Smooth muscle cell (in vitro differentiated cells): ENCODE data around the gene SACS. TPM values are rescaled to one million over a fixed set of nuclear protein-coding genes. Genes with fewer than 3 reads are reported as not detected.
A peak's percentile ranks its signal among the peaks of the same experiment; 100 is the strongest.

Source experiments
- DNase-seq: peaks from one replicate; lab custom pipeline; 2025; ENCODE audit not compliant: unreplicated experiment; lab: John Stamatoyannopoulos, UW
- H2AFZ ChIP-seq: fragments of 200-600 bp; sonication (generic); 2 replicates; pipeline ENCODE4 v1.6.0; 2016; ENCODE audit warnings: antibody characterized with exemption, low read depth, mild to moderate bottlenecking
- H3F3A ChIP-seq: fragments of 200-600 bp; sonication (generic); 2 replicates; pipeline ENCODE4 v1.6.0; 2017; ENCODE audit warnings: antibody characterized with exemption, low read depth
- H3K27ac ChIP-seq: fragments of 200-600 bp; sonication (generic); 2 replicates; pipeline ENCODE4 v1.5.1; 2016; ENCODE audit warnings: low read depth, mild to moderate bottlenecking
- H3K27me3 ChIP-seq: fragments of 200-600 bp; sonication (generic); 2 replicates; pipeline ENCODE4 v1.6.1; 2016; ENCODE audit warnings: low read depth, mild to moderate bottlenecking
- H3K36me3 ChIP-seq: fragments of 200-600 bp; sonication (generic); 2 replicates; pipeline ENCODE4 v1.5.1; 2016; ENCODE audit warnings: low read depth
- H3K4me1 ChIP-seq: fragments of 200-600 bp; sonication (generic); 2 replicates; pipeline ENCODE4 v1.5.1; 2016; ENCODE audit warnings: low read depth
- H3K4me2 ChIP-seq: fragments of 200-600 bp; sonication (generic); 2 replicates; pipeline ENCODE4 v1.6.0; 2016; ENCODE audit warnings: mild to moderate bottlenecking
- H3K4me3 ChIP-seq: fragments of 200-600 bp; sonication (generic); 2 replicates; pipeline ENCODE4 v1.5.1; 2016; ENCODE audit warnings: mild to moderate bottlenecking
- H3K79me2 ChIP-seq: fragments of 200-600 bp; sonication (generic); 2 replicates; pipeline ENCODE4 v1.6.0; 2016; ENCODE audit warnings: low read depth, mild to moderate bottlenecking
- H3K9ac ChIP-seq: fragments of 200-600 bp; sonication (generic); 2 replicates; pipeline ENCODE4 v1.6.0; 2016; ENCODE audit warnings: low read depth
- H3K9me3 ChIP-seq: fragments of 200-600 bp; sonication (generic); replicated peaks from 2 replicates; pipeline ENCODE4 v1.5.1; 2016; ENCODE audit warnings: low read depth
- H4K20me1 ChIP-seq: fragments of 200-600 bp; sonication (generic); 2 replicates; pipeline ENCODE4 v1.6.0; 2016; ENCODE audit warnings: low read depth
- CTCF ChIP-seq: fragments of 200-600 bp; sonication (generic); IDR thresholded peaks from 2 replicates; pipeline ENCODE4 v1.5.1; 2017; ENCODE audit warnings: borderline replicate concordance, mild to moderate bottlenecking, antibody characterized with exemption; ENCODE audit not compliant: insufficient read depth, poor library complexity, severe bottlenecking
- WGBS: methylation state at CpG from one replicate; pipeline ENCODE4 v1.1.7; 2016; ENCODE audit warnings: low lambda C conversion rate; 5-methylcytosine and 5-hydroxymethylcytosine counted together
- polyA plus RNA-seq: library from polyadenylated mRNA; unstranded; fragments of >200 nt; fragmentation: Nextera tagmentation; extraction: Ambion mirVana; gene quantifications from 2 replicates; pipeline ENCODE4 v1.2.1, GENCODE V29; 2016
- total RNA-seq: library from RNA; depleted of rRNA; stranded (reverse); fragments of >200 nt; gene quantifications from 2 replicates; pipeline ENCODE4 v1.2.3, GENCODE V29; 2014

Gene SACS
- total and polyA plus RNA-seq, 2 experiments from 2014 or later, result 4.4 to 40.9 TPM

GRCh38 chr13:23354520-23354919 is 79.0 kb downstream of the SACS start:
- Histone ChIP-seq H3K27me3 (no peaks in the 10 kb centered on the region), H3K79me2 (no peaks in the 10 kb centered on the region)

GRCh38 chr13:23352161-23352560 is 81.3 kb downstream of the SACS start:
- no peak overlapping the region for H3K4me3 ChIP-seq
- H2AFZ ChIP-seq, result no peak overlapping the region
- H3K4me2 ChIP-seq, result no peak overlapping the region
- no peaks in the 10 kb centered on the region for H3K79me2 ChIP-seq
- no peaks in the 10 kb centered on the region for H4K20me1 ChIP-seq
- 64% methylated on average over 4 of the region's 4 CpGs for WGBS
- no peak for TF ChIP-seq CTCF
- no peak for DNase-seq
- H3K27ac ChIP-seq, result no peak overlapping the region
- H3K9ac ChIP-seq, result no peak overlapping the region
- no peaks in the 10 kb centered on the region for H3K27me3 ChIP-seq
- no peaks in the 10 kb centered on the region for H3K4me1 ChIP-seq
- H3K9me3 ChIP-seq, result no peaks in the 10 kb centered on the region
- H3K36me3 ChIP-seq, result peaks cover 4% of the 10 kb centered on the region
- no peaks in the 10 kb centered on the region for H3F3A ChIP-seq

More at GRCh38 chr13:23354520-23354919, 79.0 kb downstream of the SACS start:
- no peak for TF ChIP-seq CTCF
- no peak overlapping the region for H3K27ac ChIP-seq
- H3K4me3 ChIP-seq, result no peak overlapping the region
- H3F3A ChIP-seq, result no peaks in the 10 kb centered on the region
- 98% methylated on average over 5 of the region's 5 CpGs for WGBS
- no peak for DNase-seq
- no peak overlapping the region for H2AFZ ChIP-seq
- no peaks in the 10 kb centered on the region for H3K9me3 ChIP-seq
- no peak overlapping the region for H3K9ac ChIP-seq
- no peaks in the 10 kb centered on the region for H4K20me1 ChIP-seq
- peaks cover 7% of the 10 kb centered on the region for H3K36me3 ChIP-seq
- H3K4me2 ChIP-seq, result no peak overlapping the region
- no peaks in the 10 kb centered on the region for H3K4me1 ChIP-seq

- Histone ChIP-seq H4K20me1 (no peaks in the 10 kb centered on the region), H3K36me3 (peaks cover 4% of the 10 kb centered on the region), H3K4me2 (no peak overlapping the region), H3K4me3 (no peak overlapping the region), H3K9ac (no peak overlapping the region), H3K27me3 (no peaks in the 10 kb centered on the region), H3K4me1 (no peaks in the 10 kb centered on the region), H3F3A (no peaks in the 10 kb centered on the region), H3K27ac (peak overlapping the region; percentile 28), H2AFZ (no peak overlapping the region), H3K9me3 (no peaks in the 10 kb centered on the region), H3K79me2 (no peaks in the 10 kb centered on the region)
- no peak for DNase-seq
- TF ChIP-seq CTCF, result no peak
- 88% methylated on average over 3 of the region's 3 CpGs for WGBS
These were observed 83.5 kb downstream of the SACS start for GRCh38 chr13:23350009-23350408.

- Histone ChIP-seq H4K20me1 (no peaks in the 10 kb centered on the region), H2AFZ (no peak overlapping the region), H3K9ac (no peak overlapping the region), H3K27ac (peak overlapping the region; percentile 28), H3K9me3 (no peaks in the 10 kb centered on the region), H3K27me3 (no peaks in the 10 kb centered on the region), H3K4me2 (no peak overlapping the region), H3K4me3 (no peak overlapping the region), H3K4me1 (no peaks in the 10 kb centered on the region), H3F3A (no peaks in the 10 kb centered on the region), H3K36me3 (peaks cover 4% of the 10 kb centered on the region), H3K79me2 (no peaks in the 10 kb centered on the region)
- WGBS, result over 99% methylated on average over 4 of the region's 4 CpGs
- DNase-seq, result no peak
- no peak for TF ChIP-seq CTCF
These were observed 84.2 kb downstream of the SACS start for GRCh38 chr13:23349161-23349897.
